ENCODE data around the gene MACROH2A2. TPM values are rescaled to one million over a fixed set of nuclear protein-coding genes. Genes with fewer than 3 reads are reported as not detected.

Gene MACROH2A2
- total and polyA plus RNA-seq, 2 of the 8 experiments (the other 6 are each of a cell fraction or from before 2014, with no cell fraction given), result 7.9 to 9.3 TPM

- TF ChIP-seq RXRA (IDR thresholded peaks at IDR 0.05; ENCODE audit: insufficient read depth, low read depth, low read length), result no peak
- TF ChIP-seq KDM5A (IDR thresholded peaks at IDR 0.05; ENCODE audit: low read length), result no peak
Measured at GRCh38 chr10:70146489-70147258, 94.0 kb downstream of the MACROH2A2 start, which contains the start of gene TYSND1 (continued).
